AG09319 (cell line): ENCODE results near the gene S100A6.

Experiments used
- DNase-seq: peaks from one replicate; pipeline ENCODE4 v3.0.0-alpha.2; 2010; ENCODE audit warnings: low read depth; ENCODE audit errors: extremely low read depth
- CTCF ChIP-seq: IDR thresholded peaks from 2 replicates; pipeline ENCODE4 v1.5.1; 2011; ENCODE audit warnings: low read depth, mild to moderate bottlenecking, inconsistent platforms, low read length, moderate library complexity

Gene S100A6

GRCh38 chr1:153552335-153552734 lies 16.5 kb upstream of the S100A6 start:
- DNase-seq = no peak
- no peak for TF ChIP-seq CTCF

GRCh38 chr1:153550827-153551500 lies 15.2 kb upstream of the S100A6 start:
- TF ChIP-seq CTCF = no peak
- DNase-seq = no peak

GRCh38 chr1:153550398-153550758 lies 14.6 kb upstream of the S100A6 start:
- no peak for DNase-seq
- TF ChIP-seq CTCF = no peak

- no peak for DNase-seq
- TF ChIP-seq CTCF = no peak
Observed at GRCh38 chr1:153549741-153550397, 14.1 kb upstream of the S100A6 start.

- peak; percentile 18 for TF ChIP-seq CTCF
- DNase-seq = no peak
Observed at GRCh38 chr1:153548722-153549688, 13.2 kb upstream of the S100A6 start, which contains the start of gene S100A3. Gene S100A3 (minus strand): TSS chr1:153549258. CDS start chr1:153548485, 773 bp downstream.

GRCh38 chr1:153547560-153548551 lies 12.1 kb upstream of the S100A6 start:
- DNase-seq = no peak

More at GRCh38 chr1:153547560-153548551, 12.1 kb upstream of the S100A6 start:
- no peak for TF ChIP-seq CTCF
